Thyroid gland (tissue), 4 donors: ENCODE results near the gene NFIX. TPM values are rescaled to one million over a fixed set of nuclear protein-coding genes. Genes with fewer than 3 reads are reported as not detected.

Experiments used
- DNase-seq, 2 donors: peaks; one replicate each; pipeline ENCODE4 v3.0.0-alpha.2; 2019
- H3K27ac ChIP-seq, 3 donors: fragments of 200-600 bp; sonication (generic); 1 replicate in 2 of 3; 2 replicates in 1 of 3; pipeline ENCODE4 v1.5.1; 2016 to 2019; ENCODE audit warnings: mild to moderate bottlenecking in 1 of 3, moderate library complexity in 1 of 3
- H3K27me3 ChIP-seq: fragments of 200-600 bp; sonication (generic); one replicate; pipeline ENCODE4 v1.5.1; 2019
- H3K36me3 ChIP-seq, 2 donors: fragments of 200-600 bp; sonication (generic); one replicate each; pipeline ENCODE4 v1.5.1; 2016 to 2019
- H3K4me1 ChIP-seq, 2 donors: fragments of 200-600 bp; sonication (generic); one replicate each; pipeline ENCODE4 v1.5.1; 2017 to 2019
- H3K4me3 ChIP-seq, 3 donors: fragments of 200-600 bp; sonication (generic); replicated peaks in 1 of 3; 1 replicate in 2 of 3; 2 replicates in 1 of 3; pipeline ENCODE4 v1.5.1; 2016; ENCODE audit warnings: mild to moderate bottlenecking in 1 of 3
- H3K9me3 ChIP-seq: fragments of 200-600 bp; sonication (generic); one replicate; pipeline ENCODE4 v1.5.1; 2017
- POLR2A ChIP-seq, 2 donors: fragments of 450-650 bp; IDR thresholded peaks; one replicate each; pipeline ENCODE4 v1.6.1; 2017; ENCODE audit warnings: antibody characterized with exemption in 2 of 2, mild to moderate bottlenecking in 2 of 2, moderate library complexity in 1 of 2
- WGBS, 2 donors: methylation state at CpG; one replicate each; pipeline ENCODE4 v1.1.5; 2017; 5-methylcytosine and 5-hydroxymethylcytosine counted together
- intact Hi-C: fragments of 100-400 bp; cut with DNase I; formaldehyde crosslinking; loops from one replicate; pipeline ENCODE4 v1.15.1; 2023
- total RNA-seq, 4 donors: library from RNA; depleted of rRNA; stranded (reverse); fragments of >200 nt; gene quantifications; one replicate each; pipeline ENCODE4 v1.2.3, GENCODE V29; 2016
- TF ChIP-seq, protein P1 (sequence below), 6 experiments: fragments of 200-600 bp in 3 of 6; fragments of 450-650 bp in 3 of 6; sonication (generic) in 3 of 6; IDR thresholded peaks; one replicate each; pipeline ENCODE4 v1.5.1; 2016 to 2019; ENCODE audit warnings: antibody characterized with exemption in 6 of 6, mild to moderate bottlenecking in 2 of 6, inconsistent platforms in 1 of 6, moderate library complexity in 1 of 6

NFIX gene
- total RNA-seq, 4 donors from 2014 or later, result 38.8 to 70.2 (median 62.4) TPM

DNA sequence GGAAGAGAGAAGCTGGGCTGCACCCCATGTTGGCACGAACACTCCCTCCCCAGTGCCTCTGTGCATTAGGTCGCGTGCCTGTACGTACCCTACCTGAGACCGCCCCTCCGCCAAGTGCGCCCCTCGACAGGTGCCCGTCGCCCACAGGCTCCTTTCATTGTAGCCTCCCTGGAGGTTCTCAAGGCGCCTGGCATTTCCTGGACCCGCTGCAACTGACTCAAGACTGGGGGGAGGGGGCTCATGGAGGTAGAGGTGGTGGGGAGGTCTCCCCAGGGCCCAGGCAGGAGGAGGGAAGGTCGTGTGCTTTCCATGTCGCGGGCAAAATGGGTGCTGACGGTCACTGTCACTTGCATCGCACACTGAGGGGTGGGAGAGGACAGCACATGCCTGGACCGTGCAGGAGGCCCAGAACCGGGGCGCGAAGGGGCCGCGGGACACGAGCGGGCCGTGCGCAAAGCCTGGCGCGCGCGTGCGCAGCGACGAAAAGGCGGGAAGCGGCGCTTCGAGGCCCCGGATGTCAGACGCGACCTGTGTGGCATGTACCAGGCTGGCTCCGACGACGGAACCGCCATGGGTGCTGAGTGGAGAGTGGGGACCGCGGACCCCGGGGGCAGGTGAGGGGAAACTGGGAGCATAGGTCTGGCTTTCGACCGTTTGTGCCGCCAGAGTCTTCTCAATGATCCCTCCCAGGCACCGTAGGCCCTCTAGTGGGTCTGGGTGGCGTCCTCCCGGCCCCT lies 16.5 kb downstream of the NFIX start:
- Histone ChIP-seq H3K9me3 (no peaks in the 10 kb centered on the region), H3K36me3 (no peaks in the 10 kb centered on the region), H3K27me3 (no peaks in the 10 kb centered on the region), H3K4me3 (no peak overlapping the region), H3K27ac (peak overlapping the region in 2 of 3 donors; percentile 64 to 83), H3K4me1 (peaks cover 65 to 86% of the 10 kb centered on the region in 2 donors)
- WGBS, 2 donors, result 55 to 60% methylated on average over 36 to 40 of the region's 54 CpGs
- intact Hi-C loops, result no loop called here
- no peak for DNase-seq
- TF ChIP-seq, protein P1, sequence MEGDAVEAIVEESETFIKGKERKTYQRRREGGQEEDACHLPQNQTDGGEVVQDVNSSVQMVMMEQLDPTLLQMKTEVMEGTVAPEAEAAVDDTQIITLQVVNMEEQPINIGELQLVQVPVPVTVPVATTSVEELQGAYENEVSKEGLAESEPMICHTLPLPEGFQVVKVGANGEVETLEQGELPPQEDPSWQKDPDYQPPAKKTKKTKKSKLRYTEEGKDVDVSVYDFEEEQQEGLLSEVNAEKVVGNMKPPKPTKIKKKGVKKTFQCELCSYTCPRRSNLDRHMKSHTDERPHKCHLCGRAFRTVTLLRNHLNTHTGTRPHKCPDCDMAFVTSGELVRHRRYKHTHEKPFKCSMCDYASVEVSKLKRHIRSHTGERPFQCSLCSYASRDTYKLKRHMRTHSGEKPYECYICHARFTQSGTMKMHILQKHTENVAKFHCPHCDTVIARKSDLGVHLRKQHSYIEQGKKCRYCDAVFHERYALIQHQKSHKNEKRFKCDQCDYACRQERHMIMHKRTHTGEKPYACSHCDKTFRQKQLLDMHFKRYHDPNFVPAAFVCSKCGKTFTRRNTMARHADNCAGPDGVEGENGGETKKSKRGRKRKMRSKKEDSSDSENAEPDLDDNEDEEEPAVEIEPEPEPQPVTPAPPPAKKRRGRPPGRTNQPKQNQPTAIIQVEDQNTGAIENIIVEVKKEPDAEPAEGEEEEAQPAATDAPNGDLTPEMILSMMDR (IDR thresholded peaks at IDR 0.05), result no peak
- no peak for TF ChIP-seq POLR2A (IDR thresholded peaks at IDR 0.05)

DNA sequence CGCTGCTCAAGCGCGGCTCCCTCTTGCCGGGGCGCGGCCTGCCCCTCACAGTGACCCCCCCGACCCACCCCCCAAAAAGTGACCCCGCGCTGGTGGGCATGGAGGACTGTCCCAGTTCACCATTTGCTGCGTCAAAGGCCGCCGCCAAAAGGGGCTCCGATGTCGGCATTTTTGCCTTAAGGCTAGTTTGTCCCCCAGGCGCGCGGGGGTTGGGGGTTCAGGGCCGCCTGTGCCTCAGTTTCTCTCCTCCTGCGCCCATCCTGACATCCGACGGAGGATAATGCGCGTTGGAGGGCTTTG lies 17.1 kb downstream of the NFIX start:
- Histone ChIP-seq H3K36me3 (no peaks in the 10 kb centered on the region), H3K4me1 (peaks cover 65 to 86% of the 10 kb centered on the region in 2 donors), H3K9me3 (no peaks in the 10 kb centered on the region), H3K4me3 (no peak overlapping the region), H3K27me3 (no peaks in the 10 kb centered on the region), H3K27ac (peak overlapping the region; percentile 64 to 87 (median 83))
- intact Hi-C loops, result no loop called here
- WGBS, 2 donors, result 50% methylated on average over 2 of the region's 23 CpGs; no CpG with 5 or more reads in 1 of the 2 donors
- TF ChIP-seq POLR2A (IDR thresholded peaks at IDR 0.05), result no peak
- TF ChIP-seq, protein P1 (IDR thresholded peaks at IDR 0.05), result no peak
- DNase-seq, result no peak

DNA sequence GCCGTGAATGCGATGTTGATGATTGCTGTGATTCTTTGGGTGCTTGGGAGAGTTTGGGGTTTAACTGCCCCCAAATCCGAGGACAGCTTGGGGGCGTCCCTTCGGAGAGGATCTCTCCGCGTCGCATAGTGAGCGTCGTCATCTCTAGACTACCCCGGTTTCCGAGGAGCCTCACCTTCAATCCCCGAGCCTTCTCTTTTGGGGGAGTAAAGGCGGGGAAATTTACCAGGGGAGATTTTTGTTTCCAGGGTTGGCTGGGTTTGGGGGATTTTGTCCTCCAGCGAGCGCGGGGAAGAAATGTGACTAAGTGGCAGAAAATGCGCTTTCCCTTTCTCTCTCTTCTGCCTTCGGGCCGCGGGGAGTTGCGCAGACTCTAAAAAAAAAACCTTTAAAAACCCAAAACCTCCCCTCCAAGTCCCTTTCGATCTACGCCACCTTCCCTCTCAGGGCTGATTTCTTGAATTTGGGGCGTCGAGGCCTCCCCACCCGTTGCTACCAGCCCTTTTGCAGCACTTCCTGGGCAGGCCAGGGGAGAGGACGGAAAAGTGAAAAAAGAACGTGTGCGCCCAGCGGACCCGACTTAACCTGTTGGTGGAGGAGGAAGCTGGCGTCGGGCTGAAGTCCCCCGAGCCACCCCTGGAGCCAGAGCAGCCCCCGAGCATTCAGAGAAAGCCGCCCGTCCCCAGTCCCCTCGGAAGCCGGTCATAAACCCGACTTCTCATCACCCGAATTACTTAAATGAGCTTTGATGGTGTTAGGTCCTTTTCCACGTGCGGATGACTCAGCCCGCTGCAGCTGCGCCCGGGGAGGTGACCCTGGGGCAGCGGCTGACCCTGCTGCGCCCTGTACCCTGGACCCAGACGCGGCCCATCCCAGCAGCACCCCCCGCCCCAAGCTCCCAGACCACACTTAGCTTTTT lies 17.7 kb downstream of the NFIX start:
- intact Hi-C loops, result no loop called here
- Histone ChIP-seq H3K4me3 (peak overlapping the region in 1 of 3 donors; percentile 1), H3K36me3 (no peaks in the 10 kb centered on the region), H3K9me3 (no peaks in the 10 kb centered on the region), H3K27ac (peak overlapping the region; percentile 64 to 87 (median 83)), H3K4me1 (peaks cover 65 to 86% of the 10 kb centered on the region in 2 donors), H3K27me3 (no peaks in the 10 kb centered on the region)
- WGBS, 2 donors, result 55 to 66% methylated on average over 49 to 51 of the region's 52 CpGs
- no peak for TF ChIP-seq POLR2A (IDR thresholded peaks at IDR 0.05)
- TF ChIP-seq, protein P1 (IDR thresholded peaks at IDR 0.05), result no peak
- DNase-seq, result no peak

DNA sequence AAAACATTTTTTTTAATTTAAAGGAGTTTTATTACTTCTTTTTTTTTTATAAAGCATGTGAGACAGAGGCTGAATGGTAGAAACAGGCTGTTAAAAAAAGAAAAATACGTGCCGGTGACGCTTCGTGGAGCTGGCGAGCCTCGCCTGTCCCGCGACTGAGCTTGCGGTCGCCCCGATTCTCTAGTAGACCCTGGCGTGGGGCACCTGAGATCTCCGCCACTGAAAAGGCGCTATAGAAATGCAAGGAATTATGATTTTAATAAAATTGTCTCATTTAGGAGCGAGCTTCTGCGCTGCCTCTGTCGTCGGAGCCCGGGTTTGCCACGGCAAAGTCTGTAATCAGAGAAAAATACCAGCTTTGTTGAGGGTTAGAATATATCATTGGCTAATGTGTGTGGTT lies 18.4 kb downstream of the NFIX start:
- 75 to 83% methylated on average over 20 of the region's 20 CpGs for WGBS, 2 donors
- H3K4me3 ChIP-seq, result no peak overlapping the region
- no peaks in the 10 kb centered on the region for H3K36me3 ChIP-seq
- H3K27ac ChIP-seq, result peak overlapping the region; percentile 64 to 87 (median 83)
- no peaks in the 10 kb centered on the region for H3K9me3 ChIP-seq
- no peaks in the 10 kb centered on the region for H3K27me3 ChIP-seq
- no peak for DNase-seq
- no peak for TF ChIP-seq POLR2A (IDR thresholded peaks at IDR 0.05)
- TF ChIP-seq, protein P1 (IDR thresholded peaks at IDR 0.05), result no peak
- peaks cover 65 to 86% of the 10 kb centered on the region in 2 donors for H3K4me1 ChIP-seq
- intact Hi-C loops, result no loop called here
